ENCODE data around the gene IZUMO1.
"Not testable (repeated sequence)": the region's sequence is repeated elsewhere in the genome, so short reads cannot be mapped to it uniquely, and the experiment has no call there.

IZUMO1 gene

DNA sequence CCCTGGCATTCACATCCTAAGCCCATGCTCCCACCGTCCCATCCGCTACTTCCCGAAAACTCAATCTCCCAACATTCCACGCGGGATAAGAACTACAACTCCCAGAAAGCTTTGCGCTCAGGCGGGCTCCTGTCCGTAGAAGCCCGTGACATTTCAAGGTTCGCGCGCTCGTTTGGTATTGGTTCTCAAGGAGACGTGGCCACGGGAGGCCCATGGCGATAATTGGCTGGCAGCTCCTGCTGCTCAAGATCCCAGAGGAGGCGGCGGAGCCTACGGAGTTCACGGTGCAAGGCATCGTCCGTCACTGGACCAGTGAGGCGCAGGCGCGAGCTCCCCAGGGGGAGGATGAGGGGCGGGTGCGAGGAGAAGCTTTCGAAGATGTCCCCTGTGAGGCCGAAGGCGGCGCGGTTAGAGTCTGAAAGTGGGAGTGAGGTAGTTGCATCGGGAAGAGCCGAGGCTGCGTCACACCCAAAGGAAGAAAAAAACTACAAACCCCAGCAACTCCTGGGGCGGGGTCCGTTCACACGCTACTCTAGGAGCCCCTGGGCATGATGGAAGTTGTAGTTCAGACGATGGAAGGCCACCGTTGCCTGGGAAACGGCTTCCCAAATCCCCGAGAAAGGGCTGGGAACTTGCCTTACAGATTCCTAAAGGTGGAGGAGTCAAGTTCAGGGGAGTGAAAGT lies 26.0 kb downstream of the IZUMO1 start:
- Mint-ChIP-seq H3K4me3 (peak overlapping the region; percentile 99), H3K27me3 (ENCODE audit: low read depth, poor library complexity) (peaks cover 3% of the 10 kb centered on the region), H3K9me3 (no peaks in the 10 kb centered on the region), H3K36me3 (ENCODE audit: low read depth) (peaks cover 9% of the 10 kb centered on the region), H3K27ac (peak overlapping the region; percentile 99), H3K4me1 (peaks cover 59% of the 10 kb centered on the region)
- peak; percentile 96 for DNase-seq
- TF ChIP-seq, protein P1, sequence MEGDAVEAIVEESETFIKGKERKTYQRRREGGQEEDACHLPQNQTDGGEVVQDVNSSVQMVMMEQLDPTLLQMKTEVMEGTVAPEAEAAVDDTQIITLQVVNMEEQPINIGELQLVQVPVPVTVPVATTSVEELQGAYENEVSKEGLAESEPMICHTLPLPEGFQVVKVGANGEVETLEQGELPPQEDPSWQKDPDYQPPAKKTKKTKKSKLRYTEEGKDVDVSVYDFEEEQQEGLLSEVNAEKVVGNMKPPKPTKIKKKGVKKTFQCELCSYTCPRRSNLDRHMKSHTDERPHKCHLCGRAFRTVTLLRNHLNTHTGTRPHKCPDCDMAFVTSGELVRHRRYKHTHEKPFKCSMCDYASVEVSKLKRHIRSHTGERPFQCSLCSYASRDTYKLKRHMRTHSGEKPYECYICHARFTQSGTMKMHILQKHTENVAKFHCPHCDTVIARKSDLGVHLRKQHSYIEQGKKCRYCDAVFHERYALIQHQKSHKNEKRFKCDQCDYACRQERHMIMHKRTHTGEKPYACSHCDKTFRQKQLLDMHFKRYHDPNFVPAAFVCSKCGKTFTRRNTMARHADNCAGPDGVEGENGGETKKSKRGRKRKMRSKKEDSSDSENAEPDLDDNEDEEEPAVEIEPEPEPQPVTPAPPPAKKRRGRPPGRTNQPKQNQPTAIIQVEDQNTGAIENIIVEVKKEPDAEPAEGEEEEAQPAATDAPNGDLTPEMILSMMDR (IDR thresholded peaks at IDR 0.05), result no peak

GRCh38 chr19:48720251-48720612 lies 26.5 kb downstream of the IZUMO1 start:
- peaks cover 60% of the 10 kb centered on the region for H3K4me1 Mint-ChIP-seq
- DNase-seq, result no peak
- no peaks in the 10 kb centered on the region for H3K9me3 Mint-ChIP-seq
- peak overlapping the region; percentile 99 for H3K27ac Mint-ChIP-seq
- H3K36me3 Mint-ChIP-seq (ENCODE audit: low read depth), result peaks cover 4% of the 10 kb centered on the region
- H3K4me3 Mint-ChIP-seq, result peak overlapping the region; percentile 99
- H3K27me3 Mint-ChIP-seq (ENCODE audit: low read depth, poor library complexity), result peaks cover 3% of the 10 kb centered on the region
- TF ChIP-seq, protein P1 (IDR thresholded peaks at IDR 0.05), result no peak

GRCh38 chr19:48719263-48720171 lies 27.2 kb downstream of the IZUMO1 start, which contains the start of gene MAMSTR:
Gene MAMSTR, minus strand, starts transcription at chr19:48719725. Its CDS starts 694 bp downstream, at chr19:48719031.
- TF ChIP-seq, protein P1 (IDR thresholded peaks at IDR 0.05), result no peak
- H3K4me1 Mint-ChIP-seq, result peaks cover 60% of the 10 kb centered on the region
- peaks cover 6% of the 10 kb centered on the region for H3K27me3 Mint-ChIP-seq (ENCODE audit: low read depth, poor library complexity)
- no peaks in the 10 kb centered on the region for H3K36me3 Mint-ChIP-seq (ENCODE audit: low read depth)
- peak within 1 kb of the TSS; percentile 99 for H3K27ac Mint-ChIP-seq
- no peak for DNase-seq
- H3K9me3 Mint-ChIP-seq, result no peaks in the 10 kb centered on the region
- H3K4me3 Mint-ChIP-seq, result peak within 1 kb of the TSS; percentile 99

- Mint-ChIP-seq H3K9me3 (no peaks in the 10 kb centered on the region), H3K27me3 (ENCODE audit: low read depth, poor library complexity) (peaks cover 6% of the 10 kb centered on the region), H3K27ac (peak overlapping the region; percentile 63), H3K4me1 (peaks cover 63% of the 10 kb centered on the region), H3K4me3 (peak overlapping the region; percentile 68), H3K36me3 (ENCODE audit: low read depth) (no peaks in the 10 kb centered on the region)
- no peak for DNase-seq
- TF ChIP-seq, protein P1 (IDR thresholded peaks at IDR 0.05), result no peak
Measured at GRCh38 chr19:48718711-48719231, 27.9 kb downstream of the IZUMO1 start.

- not testable (repeated sequence) for H3K27ac Mint-ChIP-seq; H3K36me3 Mint-ChIP-seq (ENCODE audit: low read depth); H3K9me3 Mint-ChIP-seq; H3K27me3 Mint-ChIP-seq (ENCODE audit: low read depth, poor library complexity); DNase-seq
- Mint-ChIP-seq H3K4me1 (peaks cover 70% of the 10 kb centered on the region), H3K4me3 (peak overlapping the region; percentile 8)
Measured at GRCh38 chr19:48718106-48718505, 28.6 kb downstream of the IZUMO1 start.
